ENCODE data around the gene CNOT3. TPM values are rescaled to one million over a fixed set of nuclear protein-coding genes. Genes with fewer than 3 reads are reported as not detected.

Gene CNOT3
- total RNA-seq, 2 experiments from 2014 or later: 50.4 to 58.3 TPM

GRCh38 chr19:54105796-54106195, 31.8 kb upstream of the CNOT3 start:
- CTCF ChIA-PET: no interaction called here
- H3K27ac Mint-ChIP-seq: no peak overlapping the region
- no peak overlapping the region for H3K4me3 Mint-ChIP-seq
- peaks cover 23% of the 10 kb centered on the region for H3K36me3 Mint-ChIP-seq (ENCODE audit: low read depth)
- DNase-seq: no peak
- intact Hi-C loops (cut with micrococcal nuclease): no loop called here
- peaks cover 34% of the 10 kb centered on the region for H3K4me1 Mint-ChIP-seq (ENCODE audit: low read depth)
- H3K9me3 Mint-ChIP-seq: no peaks in the 10 kb centered on the region
- no peaks in the 10 kb centered on the region for H3K27me3 Mint-ChIP-seq (ENCODE audit: low read depth)

- Mint-ChIP-seq H3K27me3 (ENCODE audit: low read depth) (no peaks in the 10 kb centered on the region), H3K36me3 (ENCODE audit: low read depth) (peaks cover 24% of the 10 kb centered on the region), H3K4me1 (ENCODE audit: low read depth) (peaks cover 36% of the 10 kb centered on the region), H3K4me3 (no peak overlapping the region), H3K9me3 (no peaks in the 10 kb centered on the region), H3K27ac (no peak overlapping the region)
- no peak for DNase-seq
- intact Hi-C loops (cut with micrococcal nuclease): no loop called here
- CTCF ChIA-PET: no interaction called here
Observed at GRCh38 chr19:54106716-54107115, 30.8 kb upstream of the CNOT3 start.

- H3K4me1 Mint-ChIP-seq (ENCODE audit: low read depth): peaks cover 30% of the 10 kb centered on the region
- H3K4me3 Mint-ChIP-seq: no peak overlapping the region
- intact Hi-C loops (cut with micrococcal nuclease): no loop called here
- no peak overlapping the region for H3K27ac Mint-ChIP-seq
- H3K27me3 Mint-ChIP-seq (ENCODE audit: low read depth): no peaks in the 10 kb centered on the region
- H3K9me3 Mint-ChIP-seq: no peaks in the 10 kb centered on the region
- H3K36me3 Mint-ChIP-seq (ENCODE audit: low read depth): peaks cover 27% of the 10 kb centered on the region
- peak; percentile 1 for DNase-seq
- CTCF ChIA-PET: no interaction called here
Observed at GRCh38 chr19:54107876-54108490, 29.6 kb upstream of the CNOT3 start.

- CTCF ChIA-PET: no interaction called here
- H3K4me3 Mint-ChIP-seq: no peak overlapping the region
- no peaks in the 10 kb centered on the region for H3K9me3 Mint-ChIP-seq
- H3K27me3 Mint-ChIP-seq (ENCODE audit: low read depth): no peaks in the 10 kb centered on the region
- no peak for DNase-seq
- H3K4me1 Mint-ChIP-seq (ENCODE audit: low read depth): peaks cover 28% of the 10 kb centered on the region
- peaks cover 31% of the 10 kb centered on the region for H3K36me3 Mint-ChIP-seq (ENCODE audit: low read depth)
- intact Hi-C loops (cut with micrococcal nuclease): no loop called here
- no peak overlapping the region for H3K27ac Mint-ChIP-seq
Observed at GRCh38 chr19:54108496-54108895, 29.1 kb upstream of the CNOT3 start.

- no peak overlapping the region for H3K4me3 Mint-ChIP-seq
- no peaks in the 10 kb centered on the region for H3K27me3 Mint-ChIP-seq (ENCODE audit: low read depth)
- peaks cover 26% of the 10 kb centered on the region for H3K4me1 Mint-ChIP-seq (ENCODE audit: low read depth)
- DNase-seq: no peak
- H3K9me3 Mint-ChIP-seq: no peaks in the 10 kb centered on the region
- H3K36me3 Mint-ChIP-seq (ENCODE audit: low read depth): peaks cover 37% of the 10 kb centered on the region
- intact Hi-C loops (cut with micrococcal nuclease): no loop called here
- CTCF ChIA-PET: no interaction called here
- H3K27ac Mint-ChIP-seq: no peak overlapping the region
Observed at GRCh38 chr19:54109651-54110050, 27.9 kb upstream of the CNOT3 start.

GRCh38 chr19:54114340-54115108, 23.0 kb upstream of the CNOT3 start:
- peaks cover 29% of the 10 kb centered on the region for H3K36me3 Mint-ChIP-seq (ENCODE audit: low read depth)
- intact Hi-C loops (cut with micrococcal nuclease): loop anchor here (1.0 to 5.0 kb wide), 6 partner anchors 12 to 348 kb away; partner anchors contain the start of genes CNOT3, LENG1, LENG8 and LENG9
- no peaks in the 10 kb centered on the region for H3K27me3 Mint-ChIP-seq (ENCODE audit: low read depth)
- CTCF ChIA-PET: no interaction called here
- H3K9me3 Mint-ChIP-seq: no peaks in the 10 kb centered on the region
- peaks cover 33% of the 10 kb centered on the region for H3K4me1 Mint-ChIP-seq (ENCODE audit: low read depth)
- peak; percentile 70 for DNase-seq
- peak overlapping the region; percentile 90 for H3K4me3 Mint-ChIP-seq
- H3K27ac Mint-ChIP-seq: peak overlapping the region; percentile 97

- Mint-ChIP-seq H3K36me3 (ENCODE audit: low read depth) (peaks cover 31% of the 10 kb centered on the region), H3K9me3 (no peaks in the 10 kb centered on the region), H3K4me3 (peak within 1 kb of the TSS; percentile 90), H3K4me1 (ENCODE audit: low read depth) (peaks cover 30% of the 10 kb centered on the region), H3K27ac (peak within 1 kb of the TSS; percentile 97), H3K27me3 (ENCODE audit: low read depth) (no peaks in the 10 kb centered on the region)
- CTCF ChIA-PET: no interaction called here
- intact Hi-C loops (cut with micrococcal nuclease): loop anchor here (1.0 to 5.0 kb wide), 6 partner anchors 13 to 347 kb away; partner anchors contain the start of genes CNOT3, LENG1, LENG8 and LENG9
- peak; percentile 99 for DNase-seq
Observed at GRCh38 chr19:54115109-54116063, 22.2 kb upstream of the CNOT3 start, which contains the start of the genes PRPF31 and TFPT. PRPF31 (plus strand) TSS chr19:54115754; CDS start chr19:54118279, 2,525 bp downstream. TFPT (minus strand) TSS chr19:54115657; CDS start chr19:54115269, 388 bp downstream.

- peaks cover 13% of the 10 kb centered on the region for H3K4me1 Mint-ChIP-seq (ENCODE audit: low read depth)
- H3K4me3 Mint-ChIP-seq: no peak overlapping the region
- peaks cover 22% of the 10 kb centered on the region for H3K36me3 Mint-ChIP-seq (ENCODE audit: low read depth)
- no peak overlapping the region for H3K27ac Mint-ChIP-seq
- DNase-seq: no peak
- H3K9me3 Mint-ChIP-seq: no peaks in the 10 kb centered on the region
- CTCF ChIA-PET: no interaction called here
- H3K27me3 Mint-ChIP-seq (ENCODE audit: low read depth): no peaks in the 10 kb centered on the region
- intact Hi-C loops (cut with micrococcal nuclease): no loop called here
Observed at GRCh38 chr19:54121259-54121658, 16.3 kb upstream of the CNOT3 start.

GRCh38 chr19:54123682-54124081, 13.9 kb upstream of the CNOT3 start:
- no peak overlapping the region for H3K27ac Mint-ChIP-seq
- peaks cover 29% of the 10 kb centered on the region for H3K36me3 Mint-ChIP-seq (ENCODE audit: low read depth)
- CTCF ChIA-PET: no interaction called here
- no peaks in the 10 kb centered on the region for H3K27me3 Mint-ChIP-seq (ENCODE audit: low read depth)
- H3K9me3 Mint-ChIP-seq: no peaks in the 10 kb centered on the region
- intact Hi-C loops (cut with micrococcal nuclease): no loop called here
- no peaks in the 10 kb centered on the region for H3K4me1 Mint-ChIP-seq (ENCODE audit: low read depth)
- H3K4me3 Mint-ChIP-seq: no peak overlapping the region
- no peak for DNase-seq

- CTCF ChIA-PET: no interaction called here
- H3K27ac Mint-ChIP-seq: no peak overlapping the region
- no peaks in the 10 kb centered on the region for H3K9me3 Mint-ChIP-seq
- H3K4me3 Mint-ChIP-seq: no peak overlapping the region
- no peaks in the 10 kb centered on the region for H3K27me3 Mint-ChIP-seq (ENCODE audit: low read depth)
- no peaks in the 10 kb centered on the region for H3K4me1 Mint-ChIP-seq (ENCODE audit: low read depth)
- no peak for DNase-seq
- intact Hi-C loops (cut with micrococcal nuclease): no loop called here
- peaks cover 30% of the 10 kb centered on the region for H3K36me3 Mint-ChIP-seq (ENCODE audit: low read depth)
Observed at GRCh38 chr19:54124393-54124792, 13.2 kb upstream of the CNOT3 start.

- H3K4me3 Mint-ChIP-seq: no peak overlapping the region
- H3K4me1 Mint-ChIP-seq (ENCODE audit: low read depth): no peaks in the 10 kb centered on the region
- intact Hi-C loops (cut with micrococcal nuclease): no loop called here
- CTCF ChIA-PET: no interaction called here
- no peak for DNase-seq
- peaks cover 28% of the 10 kb centered on the region for H3K36me3 Mint-ChIP-seq (ENCODE audit: low read depth)
- H3K27ac Mint-ChIP-seq: no peak overlapping the region
- no peaks in the 10 kb centered on the region for H3K9me3 Mint-ChIP-seq
- H3K27me3 Mint-ChIP-seq (ENCODE audit: low read depth): no peaks in the 10 kb centered on the region
Observed at GRCh38 chr19:54125713-54126112, 11.8 kb upstream of the CNOT3 start.
